Measurements from ENCODE around the gene PRKCA. TPM values are rescaled to one million over a fixed set of nuclear protein-coding genes. Genes with fewer than 3 reads are reported as not detected.

PRKCA gene
- total RNA-seq, 4 donors from 2014 or later, result 9.8 to 25.6 (median 12.2) TPM

Other genes starting within 250 kb of the PRKCA start
- 10 to 100 TPM in 1 of 4 donors, 1 to 10 TPM in 2, under 1 TPM in 1; 0.68 to 14.1 (median 6.6) TPM for gene CEP112, start 110.5 kb upstream of the PRKCA start, total RNA-seq
- gene APOH, start 73.2 kb upstream of the PRKCA start, total RNA-seq, result 1 to 10 TPM in 1 of 4 donors, not detected in 3; 6.1 TPM

Data from suprapubic skin (tissue), 4 donors.